Nephron progenitor cell (in vitro differentiated cells): ENCODE measurements around the gene MAP4.

ENCODE experiments used
- DNase-seq: peaks from one replicate; pipeline ENCODE4 v3.0.0; 2021
- H3K27ac Mint-ChIP-seq: 2 replicates; pipeline ENCODE4 v1.8.0; 2021; ENCODE audit warnings: mild to moderate bottlenecking, moderate library complexity, mixed read lengths
- H3K27me3 Mint-ChIP-seq: 2 replicates; pipeline ENCODE4 v1.8.0; 2021; ENCODE audit warnings: mild to moderate bottlenecking, low read depth, mixed read lengths; ENCODE audit not compliant: poor library complexity
- H3K36me3 Mint-ChIP-seq: 2 replicates; pipeline ENCODE4 v1.8.0; 2021; ENCODE audit warnings: low read depth, mixed read lengths
- H3K4me1 Mint-ChIP-seq: 2 replicates; pipeline ENCODE4 v1.8.0; 2021; ENCODE audit warnings: mixed read lengths
- H3K4me3 Mint-ChIP-seq: 2 replicates; pipeline ENCODE4 v1.8.0; 2021; ENCODE audit warnings: mild to moderate bottlenecking, moderate library complexity, mixed read lengths
- H3K9me3 Mint-ChIP-seq: 2 replicates; pipeline ENCODE4 v1.8.0; 2021; ENCODE audit warnings: mild to moderate bottlenecking, moderate library complexity, mixed read lengths
- TF ChIP-seq, protein P1 (sequence below): fragments of 200-600 bp; sonication (generic); IDR thresholded peaks from 2 replicates; pipeline ENCODE4 v1.5.0; 2021; ENCODE audit warnings: antibody characterized with exemption

The MAP4 gene

DNA sequence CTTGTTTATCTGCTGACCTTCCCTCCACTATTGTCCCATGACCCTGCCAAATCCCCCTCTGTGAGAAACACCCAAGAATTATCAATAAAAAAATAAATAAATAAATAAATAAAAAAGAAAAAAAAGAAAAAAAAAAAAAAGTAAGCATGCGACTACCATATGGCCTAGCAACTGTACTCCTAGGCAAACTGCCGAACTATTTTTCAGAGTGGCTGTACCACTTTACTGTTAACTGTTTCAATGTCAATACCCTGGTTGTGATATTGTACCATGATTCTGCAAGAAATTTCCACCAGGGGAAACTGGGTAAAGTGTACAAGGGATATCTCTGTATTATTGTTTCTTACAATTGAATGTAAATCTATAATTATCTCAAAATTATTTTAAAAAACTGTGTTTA, 41.3 kb upstream of the MAP4 start:
- Mint-ChIP-seq H3K9me3 (peaks cover 48% of the 10 kb centered on the region), H3K4me1 (no peaks in the 10 kb centered on the region), H3K36me3 (peaks cover 51% of the 10 kb centered on the region), H3K27me3 (peaks cover 3% of the 10 kb centered on the region), H3K4me3 (no peak overlapping the region), H3K27ac (no peak overlapping the region)
- TF ChIP-seq, protein P1, sequence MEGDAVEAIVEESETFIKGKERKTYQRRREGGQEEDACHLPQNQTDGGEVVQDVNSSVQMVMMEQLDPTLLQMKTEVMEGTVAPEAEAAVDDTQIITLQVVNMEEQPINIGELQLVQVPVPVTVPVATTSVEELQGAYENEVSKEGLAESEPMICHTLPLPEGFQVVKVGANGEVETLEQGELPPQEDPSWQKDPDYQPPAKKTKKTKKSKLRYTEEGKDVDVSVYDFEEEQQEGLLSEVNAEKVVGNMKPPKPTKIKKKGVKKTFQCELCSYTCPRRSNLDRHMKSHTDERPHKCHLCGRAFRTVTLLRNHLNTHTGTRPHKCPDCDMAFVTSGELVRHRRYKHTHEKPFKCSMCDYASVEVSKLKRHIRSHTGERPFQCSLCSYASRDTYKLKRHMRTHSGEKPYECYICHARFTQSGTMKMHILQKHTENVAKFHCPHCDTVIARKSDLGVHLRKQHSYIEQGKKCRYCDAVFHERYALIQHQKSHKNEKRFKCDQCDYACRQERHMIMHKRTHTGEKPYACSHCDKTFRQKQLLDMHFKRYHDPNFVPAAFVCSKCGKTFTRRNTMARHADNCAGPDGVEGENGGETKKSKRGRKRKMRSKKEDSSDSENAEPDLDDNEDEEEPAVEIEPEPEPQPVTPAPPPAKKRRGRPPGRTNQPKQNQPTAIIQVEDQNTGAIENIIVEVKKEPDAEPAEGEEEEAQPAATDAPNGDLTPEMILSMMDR = no peak
- no peak for DNase-seq

DNA sequence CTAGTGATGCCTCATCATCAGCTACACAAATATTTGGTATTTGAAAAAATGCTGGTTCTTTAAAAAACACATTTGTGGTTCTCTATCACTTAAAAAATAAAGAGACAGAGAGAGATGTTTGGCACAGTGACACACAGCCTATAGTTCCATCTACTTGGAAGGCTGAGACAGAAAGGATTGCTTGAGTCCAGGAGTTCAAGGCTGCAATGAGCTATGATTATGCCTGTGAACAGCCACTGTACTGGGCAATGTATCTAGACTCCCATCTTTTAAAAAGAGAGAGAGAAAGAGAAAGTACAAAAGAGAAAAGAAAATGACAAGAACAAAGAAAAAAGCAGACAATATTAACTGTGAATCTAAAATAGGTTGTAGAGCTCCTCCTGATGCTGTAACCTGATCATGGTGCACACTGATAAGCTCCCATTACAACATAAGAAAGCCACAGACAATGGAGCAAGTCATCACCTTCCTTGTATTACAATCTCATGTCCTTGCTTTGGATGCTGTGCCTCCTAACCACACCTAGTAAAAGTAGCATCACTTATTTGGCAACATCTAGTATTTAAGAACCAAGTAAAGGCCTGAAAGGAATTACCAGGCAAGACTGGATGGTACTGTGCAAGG, 31.7 kb upstream of the MAP4 start:
- TF ChIP-seq, protein P1 = no peak
- H3K27me3 Mint-ChIP-seq = no peaks in the 10 kb centered on the region
- peaks cover 73% of the 10 kb centered on the region for H3K36me3 Mint-ChIP-seq
- H3K4me1 Mint-ChIP-seq = peaks cover 20% of the 10 kb centered on the region
- H3K4me3 Mint-ChIP-seq = no peak overlapping the region
- no peak for DNase-seq
- H3K9me3 Mint-ChIP-seq = peaks cover 4% of the 10 kb centered on the region
- peak overlapping the region; percentile 15 for H3K27ac Mint-ChIP-seq

DNA sequence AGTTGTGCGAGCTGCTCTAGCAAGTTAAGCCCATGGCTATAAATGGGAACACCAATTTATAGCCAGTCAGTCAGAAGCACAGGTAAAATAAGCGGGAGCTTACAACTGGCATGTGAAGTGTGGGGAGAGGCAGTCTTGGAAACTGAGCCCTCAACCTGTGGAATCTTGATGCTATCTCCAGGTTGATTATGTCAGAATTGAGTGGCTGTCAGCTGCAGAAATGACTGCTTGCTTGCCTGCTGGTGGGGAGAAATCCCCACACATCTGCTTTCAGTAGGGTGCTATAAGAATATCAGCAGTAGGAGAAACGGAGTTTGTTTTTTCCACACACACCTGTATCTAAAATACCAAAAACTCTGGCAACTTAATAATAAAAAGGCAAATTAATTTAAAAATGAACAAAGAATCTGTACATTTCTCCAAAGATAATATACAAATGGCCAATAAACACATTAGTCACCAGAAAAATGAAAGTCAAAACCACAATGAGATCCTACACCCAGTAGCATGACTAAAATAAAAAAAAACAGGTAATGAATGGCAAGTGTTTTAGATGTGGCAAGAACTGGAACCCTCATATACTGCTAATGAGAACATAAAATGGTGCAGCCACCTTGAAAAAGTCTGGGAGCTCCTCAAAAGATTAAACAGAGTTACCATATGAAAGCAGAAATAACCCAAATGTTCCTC, 26.0 kb upstream of the MAP4 start:
- peaks cover 20% of the 10 kb centered on the region for H3K36me3 Mint-ChIP-seq
- no peak for DNase-seq
- peak overlapping the region; percentile 55 for H3K27ac Mint-ChIP-seq
- H3K9me3 Mint-ChIP-seq = no peaks in the 10 kb centered on the region
- TF ChIP-seq, protein P1 = no peak
- no peaks in the 10 kb centered on the region for H3K27me3 Mint-ChIP-seq
- no peak overlapping the region for H3K4me3 Mint-ChIP-seq
- H3K4me1 Mint-ChIP-seq = peaks cover 17% of the 10 kb centered on the region

DNA sequence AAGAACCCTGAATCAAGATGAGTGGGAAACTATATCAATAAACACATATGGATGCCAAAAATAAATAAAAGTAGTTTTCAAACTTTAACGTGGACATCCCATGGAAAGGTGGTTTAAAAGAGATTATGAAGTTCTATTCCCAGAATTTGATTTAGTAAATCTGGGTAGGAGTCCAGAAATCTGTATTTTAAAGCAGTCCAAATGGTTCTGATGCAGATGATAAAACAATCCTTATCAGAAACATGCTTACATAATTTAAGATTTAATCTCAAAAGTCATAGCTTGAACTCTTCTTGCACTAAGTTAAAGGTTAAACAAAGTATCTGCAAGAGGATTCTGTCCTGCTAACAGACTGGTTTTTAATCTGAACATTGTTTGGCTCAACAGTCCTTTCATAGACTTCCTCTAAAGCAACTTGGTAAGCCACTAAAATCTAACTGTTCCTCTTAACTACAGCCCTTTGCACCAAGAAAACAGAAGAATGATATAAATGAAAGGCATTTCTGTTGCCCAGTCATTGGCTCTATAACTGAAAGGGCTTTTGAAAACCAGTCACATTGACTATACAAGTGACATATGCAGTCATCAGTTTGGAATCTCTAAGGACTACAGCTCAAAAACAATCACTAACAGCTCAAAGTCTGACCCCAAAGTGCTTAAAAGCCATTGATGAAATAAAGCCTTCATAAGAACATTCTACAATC, 23.4 kb upstream of the MAP4 start:
- peak overlapping the region; percentile 99 for H3K27ac Mint-ChIP-seq
- H3K27me3 Mint-ChIP-seq = no peaks in the 10 kb centered on the region
- peaks cover 14% of the 10 kb centered on the region for H3K4me1 Mint-ChIP-seq
- H3K4me3 Mint-ChIP-seq = peak overlapping the region; percentile 65
- H3K36me3 Mint-ChIP-seq = peaks cover 5% of the 10 kb centered on the region
- no peaks in the 10 kb centered on the region for H3K9me3 Mint-ChIP-seq
- TF ChIP-seq, protein P1 = no peak
- no peak for DNase-seq

DNA sequence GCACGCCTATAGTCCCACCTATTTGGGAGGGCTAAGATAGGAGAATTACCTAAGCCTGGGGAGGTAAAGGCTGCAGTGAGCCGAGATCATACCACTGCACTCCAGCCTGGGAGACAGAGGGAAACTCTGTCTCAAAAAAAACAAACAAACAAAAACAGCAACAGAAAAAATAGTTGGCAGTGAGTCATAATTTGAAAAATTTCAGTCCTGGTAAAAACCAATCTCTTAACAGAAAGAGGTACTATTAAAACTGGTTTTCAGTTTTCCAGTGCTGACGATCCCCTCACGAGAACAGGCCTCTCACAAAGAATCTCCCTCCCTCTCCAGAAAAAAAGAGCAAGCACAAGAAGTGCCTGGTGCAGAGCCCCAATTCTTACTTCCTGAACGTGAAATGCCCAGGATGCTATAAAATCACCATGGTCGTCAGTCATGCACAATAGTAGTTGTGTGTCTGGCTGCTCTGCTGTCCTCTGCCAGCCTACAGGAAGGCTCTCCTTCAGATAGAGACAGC, 22.8 kb upstream of the MAP4 start:
- Mint-ChIP-seq H3K27me3 (no peaks in the 10 kb centered on the region), H3K4me1 (peaks cover 14% of the 10 kb centered on the region), H3K27ac (peak overlapping the region; percentile 99), H3K4me3 (peak overlapping the region; percentile 65), H3K9me3 (no peaks in the 10 kb centered on the region), H3K36me3 (peaks cover 5% of the 10 kb centered on the region)
- no peak for DNase-seq
- TF ChIP-seq, protein P1 = no peak
